Neural progenitor cell (in vitro differentiated cells): ENCODE measurements around the gene BICDL2.

Experiments
- CTCF ChIP-seq: fragments of 200-600 bp; sonication (generic); IDR thresholded peaks from 2 replicates; pipeline ENCODE4 v1.5.1; 2017; ENCODE audit warnings: antibody characterized with exemption, mild to moderate bottlenecking
- EZH2 ChIP-seq: fragments of 200-600 bp; sonication (generic); IDR thresholded peaks from 2 replicates; pipeline ENCODE4 v1.6.1; 2017; ENCODE audit warnings: antibody characterized with exemption, mild to moderate bottlenecking, moderate library complexity

GRCh38 chr16:3032624-3033023 is 4.1 kb downstream of the BICDL2 start:
- no peak for TF ChIP-seq CTCF
- TF ChIP-seq EZH2, result no peak
